Upper lobe of left lung (tissue), 6 donors: ENCODE data around the gene EXOC6B. TPM values are rescaled to one million over a fixed set of nuclear protein-coding genes. Genes with fewer than 3 reads are reported as not detected.

Experiments used
- ATAC-seq, 2 donors: fragments of 200-7000 bp; cut with Tn5 transposase; one replicate each; pipeline ENCODE4 v1.9.1; 2022; ENCODE audit warnings: mild to moderate bottlenecking in 2 of 2, moderate library complexity in 2 of 2; ENCODE audit not compliant: low FRiP score in 2 of 2
- DNase-seq, 2 donors: peaks; one replicate each; pipeline ENCODE4 v3.0.0-alpha.2; 2019 to 2020
- H3K27ac ChIP-seq, 4 donors: fragments of 200-600 bp; sonication (generic); one replicate each; pipeline ENCODE4 v1.5.1; 2016 to 2019
- H3K27me3 ChIP-seq, 4 donors: fragments of 200-600 bp; sonication (generic); one replicate each; pipeline ENCODE4 v1.5.1; 2017 to 2019
- H3K36me3 ChIP-seq, 4 donors: fragments of 200-600 bp; sonication (generic); one replicate each; pipeline ENCODE4 v1.5.1; 2016 to 2019
- H3K4me1 ChIP-seq, 4 donors: fragments of 200-600 bp; sonication (generic); one replicate each; pipeline ENCODE4 v1.5.1; 2018 to 2019
- H3K4me3 ChIP-seq, 4 donors: fragments of 200-600 bp; sonication (generic); one replicate each; pipeline ENCODE4 v1.5.1; 2017 to 2019; ENCODE audit warnings: mild to moderate bottlenecking in 2 of 4, moderate library complexity in 1 of 4
- H3K9me3 ChIP-seq, 4 donors: fragments of 200-600 bp; sonication (generic); one replicate each; pipeline ENCODE4 v1.5.1; 2018 to 2019
- EP300 ChIP-seq, 4 donors: sonication (generic); formaldehyde crosslinking; IDR thresholded peaks; one replicate each; pipeline ENCODE4 v1.5.1; 2017; ENCODE audit warnings: antibody characterized with exemption in 4 of 4, control low read depth in 2 of 4
- POLR2A ChIP-seq, 4 donors: fragments of 450-650 bp; IDR thresholded peaks; one replicate each; pipeline ENCODE4 v1.5.1; 2016 to 2017; ENCODE audit warnings: antibody characterized with exemption in 4 of 4, mild to moderate bottlenecking in 2 of 4
- POLR2AphosphoS5 ChIP-seq, 2 donors: sonication (generic); formaldehyde crosslinking; IDR thresholded peaks; one replicate each; pipeline ENCODE4 v1.5.1; 2017; ENCODE audit warnings: antibody characterized with exemption in 2 of 2
- WGBS, 2 donors: methylation state at CpG; one replicate each; pipeline ENCODE4 v1.1.5; 2017 to 2018; 5-methylcytosine and 5-hydroxymethylcytosine counted together
- total RNA-seq, 6 donors: library from RNA; depleted of rRNA in 4 of 6; stranded (reverse); fragments of >200 nt in 4 of 6; gene quantifications; one replicate each; pipeline versions ENCODE4 v1.1.0 to v1.2.1, GENCODE V29; 2016 to 2021
- TF ChIP-seq, protein P1 (sequence below), 6 experiments: fragments of 450-650 bp in 4 of 6; fragments of 200-600 bp in 2 of 6; sonication (generic) in 2 of 6; IDR thresholded peaks; one replicate each; pipeline ENCODE4 v1.5.1; 2016 to 2019; ENCODE audit warnings: antibody characterized with exemption in 6 of 6
- donor health status: DM: no; HTN: no; CAD: no; lungs with moderate emphysema.
- donor health status: DM: no; HTN: yes; CAD: no; lungs with severe emphysema.

The EXOC6B gene
- total RNA-seq, 6 donors from 2014 or later, result 11.0 to 56.6 (median 24.0) TPM

DNA sequence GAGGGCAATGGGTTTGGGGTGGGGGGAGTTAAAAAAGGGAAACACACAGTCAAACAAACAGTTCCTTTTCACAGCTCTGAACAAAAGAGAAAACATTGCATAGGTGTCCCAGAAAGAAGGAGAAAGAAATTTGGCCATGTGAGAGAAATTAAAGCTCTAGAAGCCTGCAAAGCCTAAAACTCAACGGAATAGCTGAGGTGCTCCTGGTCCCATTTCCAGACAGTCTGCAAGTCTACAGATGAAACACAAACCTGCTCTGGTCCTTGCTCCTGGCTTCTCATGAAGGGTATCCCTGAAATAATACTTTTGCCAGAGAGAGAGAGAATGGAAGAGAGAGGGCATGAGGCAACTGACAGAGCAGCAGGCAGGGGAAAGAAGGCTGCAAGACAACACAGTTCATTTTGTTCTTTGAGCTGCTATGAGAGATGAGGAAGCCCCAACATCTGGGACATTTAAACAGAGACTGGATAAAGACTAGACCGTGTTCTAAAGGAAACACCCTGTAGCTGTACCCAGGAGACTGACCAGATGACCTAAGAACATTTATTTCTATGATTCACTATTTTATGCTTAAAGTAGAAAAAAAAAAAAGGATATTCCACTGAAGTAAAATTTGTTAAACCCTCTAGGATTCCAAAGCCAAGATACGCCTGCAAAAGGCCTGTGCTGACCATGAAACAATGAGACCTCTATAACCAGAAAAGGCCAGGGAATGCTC, 620.9 kb downstream of the EXOC6B start:
- no peaks in the 10 kb centered on the region for H3K27me3 ChIP-seq
- H3K36me3 ChIP-seq, result no peaks in the 10 kb centered on the region
- H3K4me3 ChIP-seq, result no peak overlapping the region
- WGBS, 2 donors, result 54 to 59% methylated on average over 3 of the region's 3 CpGs
- ATAC-seq (peak in 1 of 2 donors; percentile 94), DNase-seq (no peak)
- H3K9me3 ChIP-seq, result no peaks in the 10 kb centered on the region
- H3K27ac ChIP-seq, result no peak overlapping the region
- H3K4me1 ChIP-seq, result peaks cover 0 to 16% (median 13%) of the 10 kb centered on the region in 4 donors
- TF ChIP-seq, protein P1, sequence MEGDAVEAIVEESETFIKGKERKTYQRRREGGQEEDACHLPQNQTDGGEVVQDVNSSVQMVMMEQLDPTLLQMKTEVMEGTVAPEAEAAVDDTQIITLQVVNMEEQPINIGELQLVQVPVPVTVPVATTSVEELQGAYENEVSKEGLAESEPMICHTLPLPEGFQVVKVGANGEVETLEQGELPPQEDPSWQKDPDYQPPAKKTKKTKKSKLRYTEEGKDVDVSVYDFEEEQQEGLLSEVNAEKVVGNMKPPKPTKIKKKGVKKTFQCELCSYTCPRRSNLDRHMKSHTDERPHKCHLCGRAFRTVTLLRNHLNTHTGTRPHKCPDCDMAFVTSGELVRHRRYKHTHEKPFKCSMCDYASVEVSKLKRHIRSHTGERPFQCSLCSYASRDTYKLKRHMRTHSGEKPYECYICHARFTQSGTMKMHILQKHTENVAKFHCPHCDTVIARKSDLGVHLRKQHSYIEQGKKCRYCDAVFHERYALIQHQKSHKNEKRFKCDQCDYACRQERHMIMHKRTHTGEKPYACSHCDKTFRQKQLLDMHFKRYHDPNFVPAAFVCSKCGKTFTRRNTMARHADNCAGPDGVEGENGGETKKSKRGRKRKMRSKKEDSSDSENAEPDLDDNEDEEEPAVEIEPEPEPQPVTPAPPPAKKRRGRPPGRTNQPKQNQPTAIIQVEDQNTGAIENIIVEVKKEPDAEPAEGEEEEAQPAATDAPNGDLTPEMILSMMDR (IDR thresholded peaks at IDR 0.05), result no peak
- no peak for TF ChIP-seq EP300 (IDR thresholded peaks at IDR 0.05)
- no peak for TF ChIP-seq POLR2A (IDR thresholded peaks at IDR 0.05)
- no peak for TF ChIP-seq POLR2AphosphoS5 (IDR thresholded peaks at IDR 0.05)

DNA sequence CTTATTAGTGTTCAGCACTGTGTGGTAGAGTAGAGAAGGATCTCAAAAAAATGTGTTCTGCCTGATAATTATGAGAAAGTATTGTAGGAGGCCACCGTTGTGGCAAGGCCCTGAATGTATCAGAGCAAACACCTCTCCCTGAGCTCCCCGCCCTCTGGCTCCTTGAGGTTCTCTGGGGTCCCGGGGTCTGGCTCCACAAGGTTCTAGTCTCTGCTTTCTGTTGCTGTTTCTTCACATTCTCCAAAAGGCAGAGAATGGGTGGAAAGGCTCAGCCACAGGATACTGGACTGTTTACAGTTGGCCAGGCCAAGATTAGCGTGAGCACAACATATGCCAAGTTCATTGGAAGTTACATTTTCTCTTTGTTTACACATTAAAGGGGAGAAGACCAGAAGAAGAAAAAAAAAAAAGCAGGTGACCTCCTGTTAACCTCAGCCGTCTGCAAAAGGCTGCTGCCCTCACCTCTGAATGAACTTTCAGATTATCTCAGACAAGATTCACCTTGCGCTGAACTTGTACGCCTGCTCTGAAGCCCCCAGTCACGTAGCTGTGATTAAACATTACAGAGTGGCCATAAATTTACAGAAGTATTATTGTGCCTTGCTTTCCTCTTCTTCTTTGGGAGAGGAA, 621.6 kb downstream of the EXOC6B start:
- Histone ChIP-seq H3K27ac (peak overlapping the region in 1 of 4 donors; percentile 17), H3K4me3 (no peak overlapping the region), H3K4me1 (peaks cover 0 to 16% (median 13%) of the 10 kb centered on the region in 4 donors), H3K9me3 (no peaks in the 10 kb centered on the region), H3K27me3 (no peaks in the 10 kb centered on the region), H3K36me3 (no peaks in the 10 kb centered on the region)
- no peak for TF ChIP-seq POLR2AphosphoS5 (IDR thresholded peaks at IDR 0.05)
- no peak for TF ChIP-seq EP300 (IDR thresholded peaks at IDR 0.05)
- no peak for TF ChIP-seq POLR2A (IDR thresholded peaks at IDR 0.05)
- TF ChIP-seq, protein P1 (IDR thresholded peaks at IDR 0.05), result no peak
- DNase-seq (no peak), ATAC-seq (peak in 1 of 2 donors; percentile 54)
- WGBS, 2 donors, result 29 to 31% methylated on average over 8 of the region's 8 CpGs

DNA sequence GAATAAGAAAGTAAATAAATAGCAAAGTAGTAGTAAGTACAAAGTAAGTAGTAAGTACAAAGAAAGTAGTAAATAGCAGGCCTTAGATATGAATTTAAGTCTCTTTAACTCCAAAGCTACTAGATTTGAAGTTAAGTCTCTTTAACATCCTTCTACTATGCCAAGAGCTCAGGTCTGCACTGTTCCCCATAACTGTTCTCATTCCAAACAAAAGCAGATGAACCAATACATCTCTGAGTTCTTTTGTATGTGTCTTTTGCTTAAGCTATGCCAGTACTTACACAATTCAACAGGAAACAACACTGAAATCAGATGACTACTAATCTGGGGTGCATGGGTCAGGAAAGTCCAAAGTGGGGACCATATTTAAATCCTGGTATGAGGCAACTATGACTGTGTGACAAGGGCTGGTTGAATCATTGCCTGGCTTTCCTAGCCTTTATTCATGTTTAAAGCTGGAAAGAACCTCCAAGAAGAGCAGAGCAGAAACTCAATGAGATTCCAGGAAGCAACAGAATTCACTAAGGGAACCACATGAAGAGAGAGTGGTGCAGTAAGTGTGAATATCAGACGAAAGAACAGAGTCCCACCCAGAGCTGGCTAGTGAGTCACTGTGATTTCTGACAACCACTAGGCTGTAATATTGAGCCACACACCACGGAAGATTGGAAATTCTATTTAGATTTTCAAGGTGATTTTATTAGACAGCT, 627.1 kb downstream of the EXOC6B start:
- ATAC-seq, result peak in 1 of 2 donors; percentile 86
- H3K4me1 ChIP-seq, result peaks cover 0 to 2% (median under 1%) of the 10 kb centered on the region in 4 donors
- TF ChIP-seq, protein P1 (IDR thresholded peaks at IDR 0.05), result no peak
- no peak for TF ChIP-seq POLR2AphosphoS5 (IDR thresholded peaks at IDR 0.05)
- TF ChIP-seq EP300 (IDR thresholded peaks at IDR 0.05), result no peak
- no peak for TF ChIP-seq POLR2A (IDR thresholded peaks at IDR 0.05)

DNA sequence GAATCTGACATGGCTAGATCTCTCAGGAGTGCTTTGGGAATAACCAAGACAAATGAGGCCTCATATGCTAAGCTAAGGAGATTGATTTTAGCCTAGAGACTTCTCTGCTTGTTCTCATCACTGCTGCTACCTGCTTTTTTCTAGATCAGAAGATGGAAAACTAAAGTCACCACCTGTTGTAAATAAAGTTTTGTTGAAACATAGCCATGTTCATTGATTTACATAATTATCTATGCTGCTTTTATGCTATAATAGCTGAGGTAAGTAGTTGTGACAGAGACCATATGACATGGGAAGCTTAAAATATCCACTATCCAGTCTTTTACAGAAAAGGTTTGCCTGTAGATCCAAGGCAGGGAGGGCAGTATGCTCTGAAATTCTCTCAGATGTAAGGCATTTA, 632.1 kb downstream of the EXOC6B start:
- H3K4me3 ChIP-seq, result no peak overlapping the region
- H3K9me3 ChIP-seq, result no peaks in the 10 kb centered on the region
- H3K36me3 ChIP-seq, result no peaks in the 10 kb centered on the region
- TF ChIP-seq EP300 (IDR thresholded peaks at IDR 0.05) (no peak), POLR2A (IDR thresholded peaks at IDR 0.05) (no peak), POLR2AphosphoS5 (IDR thresholded peaks at IDR 0.05) (no peak)
- TF ChIP-seq, protein P1 (IDR thresholded peaks at IDR 0.05), result no peak
- H3K27me3 ChIP-seq, result no peaks in the 10 kb centered on the region
- H3K4me1 ChIP-seq, result no peaks in the 10 kb centered on the region
- ATAC-seq (no peak), DNase-seq (no peak)
- no peak overlapping the region for H3K27ac ChIP-seq

More for the DNA sequence above, 627.1 kb downstream of the EXOC6B start:
- no peak overlapping the region for H3K27ac ChIP-seq
- H3K36me3 ChIP-seq, result no peaks in the 10 kb centered on the region
- WGBS, 2 donors, result 83 to 84% methylated on average over 2 of the region's 2 CpGs
- H3K4me3 ChIP-seq, result no peak overlapping the region
- H3K9me3 ChIP-seq, result no peaks in the 10 kb centered on the region
- DNase-seq, result no peak
- no peaks in the 10 kb centered on the region for H3K27me3 ChIP-seq
